Measurements from ENCODE around the gene MEG3.

- TF ChIP-seq EZH2phosphoT487 (IDR thresholded peaks at IDR 0.05; ENCODE audit: borderline replicate concordance) (no peak), CTCF (conservative IDR thresholded peaks at IDR 0.05; ENCODE audit: low read length) (no peak)
These were observed 47.2 kb downstream of the MEG3 start for GRCh38 chr14:100873096-100873482.

All from Loucy (cell line).